ENCODE measurements around the gene RRM2.

The RRM2 gene

GRCh38 chr2:10178751-10179150 is 56.2 kb downstream of the RRM2 start:
- Histone ChIP-seq H3K9me3 (ENCODE audit: control insufficient read depth, insufficient read depth, low read length) (no peaks in the 10 kb centered on the region), H3K27ac (ENCODE audit: low read depth, low read length) (no peak overlapping the region), H3K36me3 (ENCODE audit: control insufficient read depth, insufficient read depth, low read length) (no peaks in the 10 kb centered on the region)

GRCh38 chr2:10179422-10179821 is 56.9 kb downstream of the RRM2 start:
- H3K36me3 ChIP-seq (ENCODE audit: control insufficient read depth, insufficient read depth, low read length), result no peaks in the 10 kb centered on the region
- H3K27me3 ChIP-seq (ENCODE audit: control insufficient read depth, insufficient read depth, low read length), result no peaks in the 10 kb centered on the region
- no peaks in the 10 kb centered on the region for H3K9me3 ChIP-seq (ENCODE audit: control insufficient read depth, insufficient read depth, low read length)
- H3K4me1 ChIP-seq (ENCODE audit: control insufficient read depth, insufficient read depth, low read length), result no peaks in the 10 kb centered on the region
- no peak overlapping the region for H3K9ac ChIP-seq (ENCODE audit: low read depth, low read length)
- no peak overlapping the region for H3K4me3 ChIP-seq (ENCODE audit: low read depth, low read length)
- no peak overlapping the region for H3K27ac ChIP-seq (ENCODE audit: low read depth, low read length)

More at GRCh38 chr2:10178751-10179150, 56.2 kb downstream of the RRM2 start:
- H3K4me1 ChIP-seq (ENCODE audit: control insufficient read depth, insufficient read depth, low read length), result no peaks in the 10 kb centered on the region
- H3K9ac ChIP-seq (ENCODE audit: low read depth, low read length), result no peak overlapping the region
- H3K27me3 ChIP-seq (ENCODE audit: control insufficient read depth, insufficient read depth, low read length), result no peaks in the 10 kb centered on the region
- no peak overlapping the region for H3K4me3 ChIP-seq (ENCODE audit: low read depth, low read length)

- Histone ChIP-seq H3K36me3 (ENCODE audit: control insufficient read depth, insufficient read depth, low read length) (no peaks in the 10 kb centered on the region), H3K4me1 (ENCODE audit: control insufficient read depth, insufficient read depth, low read length) (no peaks in the 10 kb centered on the region), H3K27me3 (ENCODE audit: control insufficient read depth, insufficient read depth, low read length) (no peaks in the 10 kb centered on the region), H3K27ac (ENCODE audit: low read depth, low read length) (no peak overlapping the region), H3K9ac (ENCODE audit: low read depth, low read length) (no peak overlapping the region), H3K4me3 (ENCODE audit: low read depth, low read length) (no peak overlapping the region), H3K9me3 (ENCODE audit: control insufficient read depth, insufficient read depth, low read length) (no peaks in the 10 kb centered on the region)
These were observed 57.7 kb downstream of the RRM2 start for GRCh38 chr2:10180229-10180628.
